NT2/D1 (cell line): ENCODE results near the gene NXPE4.
"Not testable (repeated sequence)": the region's sequence is repeated elsewhere in the genome, so short reads cannot be mapped to it uniquely, and the experiment has no call there.

Experiments used
- DNase-seq: peaks from one replicate; pipeline ENCODE4 v3.0.0-alpha.2; 2011; ENCODE audit warnings: low read depth, low spot score
- H3K27me3 ChIP-seq: 2 replicates; pipeline ENCODE4 v1.6.0; 2011; ENCODE audit warnings: mild to moderate bottlenecking; ENCODE audit not compliant: insufficient read length, insufficient read depth
- H3K36me3 ChIP-seq: 2 replicates; pipeline ENCODE4 v1.6.1; 2011; ENCODE audit warnings: mild to moderate bottlenecking, low read length, mixed read lengths; ENCODE audit not compliant: insufficient read depth, insufficient read length
- H3K4me1 ChIP-seq: 2 replicates; pipeline ENCODE4 v1.5.1; 2011; ENCODE audit not compliant: insufficient read depth, insufficient read length
- H3K4me3 ChIP-seq: 2 replicates; pipeline ENCODE4 v1.5.1; 2011; ENCODE audit warnings: low read depth; ENCODE audit not compliant: insufficient read length
- H3K9ac ChIP-seq: 2 replicates; pipeline ENCODE4 v1.6.0; 2011; ENCODE audit warnings: low read depth; ENCODE audit not compliant: insufficient read length
- H3K9me3 ChIP-seq: 2 replicates; pipeline ENCODE4 v1.5.1; 2011; ENCODE audit warnings: mild to moderate bottlenecking, low read length; ENCODE audit not compliant: insufficient read depth
- SUZ12 ChIP-seq: IDR thresholded peaks from 2 replicates; pipeline ENCODE4 v1.6.1; 2011; ENCODE audit not compliant: insufficient read length, insufficient read depth; ENCODE audit errors: extremely low read depth
- YY1 ChIP-seq: IDR thresholded peaks from 2 replicates; pipeline ENCODE4 v1.6.1; 2011; ENCODE audit not compliant: insufficient read length, insufficient read depth
- ZNF274 ChIP-seq: IDR thresholded peaks from 2 replicates; pipeline ENCODE4 v1.6.1; 2011; ENCODE audit warnings: mild to moderate bottlenecking, low read depth, low read length

NXPE4 gene

DNA sequence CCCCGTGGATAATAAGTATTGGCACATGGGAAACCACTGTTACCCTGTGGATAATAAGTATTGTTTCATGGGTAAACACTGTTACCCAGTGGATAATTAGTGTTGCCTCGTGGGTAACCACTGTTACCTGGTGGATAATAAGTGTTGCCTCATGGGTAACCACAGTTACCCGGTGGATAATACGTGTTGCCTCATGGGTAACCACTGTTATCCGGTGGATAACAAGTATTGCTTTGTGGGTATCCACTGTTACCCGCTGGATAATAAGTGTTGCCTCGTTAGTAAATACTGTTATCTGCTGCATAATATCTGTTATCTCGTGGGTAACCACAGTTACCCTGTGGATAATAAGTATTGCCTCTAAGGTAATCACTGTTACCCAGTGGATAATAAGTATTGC, 25.5 kb upstream of the NXPE4 start:
- Histone ChIP-seq H3K9me3 (peaks cover 95% of the 10 kb centered on the region), H3K9ac (no peak overlapping the region), H3K4me3 (no peak overlapping the region), H3K4me1 (no peaks in the 10 kb centered on the region), H3K27me3 (no peaks in the 10 kb centered on the region), H3K36me3 (no peaks in the 10 kb centered on the region)
- no peak for TF ChIP-seq ZNF274
- TF ChIP-seq SUZ12 = no peak
- no peak for TF ChIP-seq YY1
- no peak for DNase-seq

DNA sequence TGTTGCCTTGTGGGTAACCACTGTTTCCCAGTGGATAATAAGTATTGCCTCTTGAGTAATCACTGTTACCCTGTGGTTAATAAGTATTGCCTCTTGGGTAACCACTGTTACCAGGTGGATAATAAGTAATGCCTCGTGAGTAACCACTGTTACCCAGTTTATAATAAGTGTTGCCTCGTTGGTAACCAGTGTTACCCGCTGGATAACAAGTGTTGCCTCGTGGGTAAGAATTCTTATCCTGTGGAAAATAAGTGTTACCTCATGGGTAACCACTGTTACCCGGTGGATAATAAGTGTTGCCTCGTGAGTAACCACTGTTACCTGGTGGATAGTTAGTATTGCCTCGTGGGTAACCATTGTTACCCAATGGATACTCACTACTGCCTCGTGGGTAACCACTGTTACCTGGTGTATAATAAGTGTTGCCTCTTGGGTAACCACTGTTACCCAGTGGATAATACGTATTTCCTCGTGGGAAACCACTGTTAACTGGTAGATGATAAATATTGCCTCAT, 24.1 kb upstream of the NXPE4 start:
- H3K36me3 ChIP-seq = no peaks in the 10 kb centered on the region
- H3K9me3 ChIP-seq = peaks cover 99% of the 10 kb centered on the region
- DNase-seq = no peak
- no peak for TF ChIP-seq YY1
- no peak for TF ChIP-seq SUZ12
- no peak for TF ChIP-seq ZNF274
- H3K4me1 ChIP-seq = no peaks in the 10 kb centered on the region
- no peaks in the 10 kb centered on the region for H3K27me3 ChIP-seq
- H3K9ac ChIP-seq = no peak overlapping the region
- no peak overlapping the region for H3K4me3 ChIP-seq

DNA sequence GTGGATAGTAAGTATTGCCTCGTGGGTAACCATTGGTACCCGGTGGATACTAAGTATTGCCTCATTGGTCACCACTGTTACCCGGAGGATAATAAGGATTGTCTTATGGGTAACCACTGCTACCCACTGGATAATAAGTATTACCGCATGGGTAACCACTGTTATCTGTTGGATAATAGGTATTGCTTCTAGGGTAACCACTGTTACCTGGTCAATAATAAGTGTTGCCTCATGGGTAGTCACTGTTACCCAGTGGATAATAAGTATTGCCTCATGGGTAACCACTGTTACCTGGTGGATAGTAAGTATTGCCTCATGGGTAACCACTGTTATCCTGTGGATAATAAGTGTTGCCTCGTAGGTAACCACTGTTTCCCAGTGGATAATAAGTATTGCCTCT, 22.6 kb upstream of the NXPE4 start:
- no peak for DNase-seq
- no peak for TF ChIP-seq SUZ12
- TF ChIP-seq ZNF274 = no peak
- no peak for TF ChIP-seq YY1
- no peaks in the 10 kb centered on the region for H3K27me3 ChIP-seq
- H3K4me3 ChIP-seq = no peak overlapping the region
- H3K36me3 ChIP-seq = no peaks in the 10 kb centered on the region
- peaks cover 99% of the 10 kb centered on the region for H3K9me3 ChIP-seq
- no peak overlapping the region for H3K9ac ChIP-seq
- H3K4me1 ChIP-seq = no peaks in the 10 kb centered on the region

DNA sequence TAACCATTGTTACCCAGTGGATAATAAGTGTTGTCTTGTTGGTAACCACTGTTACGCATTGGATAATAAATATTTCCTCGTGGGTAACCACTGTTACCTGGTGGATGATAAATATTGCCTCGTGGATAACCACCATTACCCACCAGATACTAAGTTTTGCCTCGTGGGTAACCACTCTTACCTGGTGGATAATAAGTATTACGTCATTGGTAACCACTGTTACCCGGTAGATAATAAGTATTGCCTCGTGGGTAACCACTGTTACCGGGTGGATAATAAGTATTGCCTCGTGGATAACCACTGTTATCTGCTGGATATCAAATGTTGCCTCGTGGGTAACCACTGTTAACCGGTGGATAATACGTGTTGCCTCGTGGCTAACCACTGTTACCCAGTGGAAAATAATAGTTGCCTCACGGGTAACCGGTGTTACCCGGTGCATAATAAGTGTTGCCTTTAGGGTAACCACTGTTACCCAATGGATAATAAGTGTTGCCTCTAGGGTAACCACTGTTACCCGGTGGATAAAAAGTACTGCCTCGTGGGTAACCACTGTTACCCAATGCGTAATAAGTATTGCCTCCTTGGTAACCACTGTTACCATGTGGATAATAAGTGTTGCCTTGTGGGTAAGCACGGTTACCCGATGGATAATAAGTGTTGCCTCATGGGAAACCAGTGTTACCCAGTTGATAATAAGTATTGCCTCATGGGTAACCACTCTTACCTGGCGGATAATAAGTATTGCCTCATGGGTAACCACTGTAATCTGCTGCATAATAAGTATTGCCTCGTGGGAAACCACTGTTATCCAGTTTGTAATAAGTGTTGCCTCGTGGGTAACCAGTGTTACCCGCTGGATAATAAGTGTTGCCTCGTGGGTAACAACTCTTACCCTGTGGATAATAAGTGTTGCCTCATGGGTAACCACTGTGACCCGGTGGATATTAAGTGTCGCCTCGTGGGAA, 21.9 kb upstream of the NXPE4 start:
- H3K27me3 ChIP-seq = no peaks in the 10 kb centered on the region
- no peak for DNase-seq
- no peak overlapping the region for H3K4me3 ChIP-seq
- peaks cover 99% of the 10 kb centered on the region for H3K9me3 ChIP-seq
- no peaks in the 10 kb centered on the region for H3K36me3 ChIP-seq
- no peak for TF ChIP-seq SUZ12
- no peak overlapping the region for H3K9ac ChIP-seq
- H3K4me1 ChIP-seq = no peaks in the 10 kb centered on the region

GRCh38 chr11:114616516-114616915, 20.9 kb upstream of the NXPE4 start:
- Histone ChIP-seq H3K9ac (no peak overlapping the region), H3K27me3 (no peaks in the 10 kb centered on the region), H3K4me3 (no peak overlapping the region), H3K9me3 (peaks cover 97% of the 10 kb centered on the region), H3K4me1 (no peaks in the 10 kb centered on the region), H3K36me3 (no peaks in the 10 kb centered on the region)
- DNase-seq = no peak
- TF ChIP-seq SUZ12 (no peak), YY1 (no peak), ZNF274 (no peak)

DNA sequence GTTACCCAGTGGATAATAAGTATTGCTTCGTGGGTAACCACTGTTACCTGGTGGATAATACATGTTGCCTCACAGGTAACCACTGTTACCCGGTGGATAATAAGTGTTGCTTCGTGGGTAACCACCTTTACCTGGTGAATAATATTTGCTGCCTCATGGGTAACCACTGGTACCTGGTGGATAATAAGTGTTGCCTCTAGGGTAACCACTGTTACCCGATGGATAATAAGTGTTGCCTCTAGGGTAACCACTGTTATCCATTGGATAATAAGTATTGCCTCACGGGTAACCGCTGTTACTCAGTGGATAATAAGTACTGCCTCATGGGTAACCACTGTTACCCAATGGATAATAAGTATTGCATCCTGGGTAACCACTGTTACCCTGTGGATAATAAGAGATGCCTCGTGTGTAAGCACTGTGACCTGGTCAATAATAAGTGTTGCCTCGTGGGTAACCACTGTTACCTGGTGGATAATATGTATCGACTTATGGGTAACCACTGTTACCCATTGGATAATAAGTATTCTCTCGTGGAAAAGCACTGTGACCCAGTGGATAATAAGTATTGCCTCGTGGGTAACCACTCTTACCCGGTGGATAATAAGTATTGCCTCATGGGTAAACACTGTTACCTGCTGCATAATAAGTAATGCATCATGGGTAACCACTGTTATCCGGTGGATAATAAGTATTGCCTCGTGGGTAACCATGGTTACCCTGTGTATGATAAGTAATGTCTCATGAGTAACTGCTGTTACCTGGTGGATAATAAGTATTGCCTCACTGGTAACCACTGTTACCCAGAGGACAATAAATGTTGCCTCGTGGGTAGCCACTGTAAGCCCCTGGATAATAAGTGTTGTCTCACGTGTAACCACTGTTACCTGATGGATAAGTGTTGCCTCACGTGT, 20.1 kb upstream of the NXPE4 start:
- no peak for DNase-seq
- Histone ChIP-seq H3K4me1 (no peaks in the 10 kb centered on the region), H3K9ac (no peak overlapping the region), H3K27me3 (no peaks in the 10 kb centered on the region), H3K4me3 (no peak overlapping the region), H3K9me3 (peaks cover 95% of the 10 kb centered on the region), H3K36me3 (no peaks in the 10 kb centered on the region)
- TF ChIP-seq SUZ12 = no peak
- TF ChIP-seq ZNF274 = no peak
- TF ChIP-seq YY1 = no peak

DNA sequence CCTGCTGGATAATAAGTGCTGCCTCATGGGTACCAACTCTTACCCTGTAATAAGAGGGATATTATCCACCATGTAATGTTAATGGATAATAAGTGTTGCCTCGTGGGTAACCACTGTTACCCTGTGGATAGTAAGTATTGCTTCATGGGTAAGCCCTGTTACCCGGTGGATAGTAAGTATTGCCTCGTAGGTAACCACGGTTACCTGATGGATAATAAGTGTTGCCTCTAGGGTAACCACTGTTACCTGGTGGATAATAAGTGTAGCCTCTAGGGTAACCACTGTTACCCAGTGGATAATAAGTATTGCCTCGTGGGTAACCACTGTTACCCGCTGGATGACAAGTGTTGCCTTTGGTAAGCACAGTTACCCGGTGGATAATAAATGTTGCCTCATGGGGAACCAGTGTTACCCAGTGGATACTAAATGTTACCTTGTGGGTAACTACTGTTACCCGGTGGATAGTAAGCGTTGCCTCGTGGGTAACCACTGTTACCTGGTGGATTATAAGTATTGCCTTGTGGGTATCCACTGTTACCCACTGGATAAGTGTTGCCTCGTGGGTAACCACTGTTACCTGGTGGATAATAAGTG, 18.6 kb upstream of the NXPE4 start:
- H3K9me3 ChIP-seq = peaks cover 90% of the 10 kb centered on the region
- H3K4me3 ChIP-seq = no peak overlapping the region

DNA sequence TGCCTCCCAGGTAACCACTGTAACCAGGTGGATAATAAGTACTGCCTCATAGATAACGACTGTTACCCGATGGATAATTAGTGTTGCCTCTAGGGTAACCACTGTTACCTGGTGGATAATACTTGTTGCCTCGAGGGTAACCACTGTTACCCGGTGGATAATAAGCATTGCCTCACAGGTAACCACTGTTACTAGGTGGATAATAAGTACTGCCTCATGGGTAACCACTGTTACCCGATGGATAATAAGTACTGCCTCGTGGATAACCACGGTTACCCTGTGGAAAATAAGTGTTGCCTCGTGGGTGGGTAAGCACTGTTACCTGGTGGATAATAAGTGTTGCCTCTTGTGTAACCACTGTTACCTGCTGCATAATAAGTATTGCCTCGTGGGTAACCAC, 17.5 kb upstream of the NXPE4 start:
- not testable (repeated sequence) for H3K4me1 ChIP-seq, H3K27me3 ChIP-seq, H3K4me3 ChIP-seq, DNase-seq, H3K9ac ChIP-seq, H3K36me3 ChIP-seq
- peaks cover 90% of the 10 kb centered on the region for H3K9me3 ChIP-seq

More for the DNA sequence above, 18.6 kb upstream of the NXPE4 start:
- no peak for TF ChIP-seq ZNF274
- TF ChIP-seq YY1 = no peak
- TF ChIP-seq SUZ12 = no peak
- no peaks in the 10 kb centered on the region for H3K4me1 ChIP-seq
- no peak for DNase-seq
- no peaks in the 10 kb centered on the region for H3K27me3 ChIP-seq
- no peak overlapping the region for H3K9ac ChIP-seq
- H3K36me3 ChIP-seq = no peaks in the 10 kb centered on the region
